ENCODE results near the gene APBB2. TPM values are rescaled to one million over a fixed set of nuclear protein-coding genes. Genes with fewer than 3 reads are reported as not detected.

Gene APBB2
- total and polyA plus RNA-seq, 2 of the 4 experiments (the other 2 are of a cell fraction): 47.9 to 75.5 TPM

- Histone ChIP-seq H4K20me1 (ENCODE audit: insufficient read depth, low read length) (no peaks in the 10 kb centered on the region), H2BK120ac (ENCODE audit: low read depth, low read length) (no peak overlapping the region), H4K8ac (ENCODE audit: low read depth in 2 of 2, low read length in 2 of 2) (no peak overlapping the region), H3K18ac (ENCODE audit: low read depth, low read length) (no peak overlapping the region), H2AK5ac (ENCODE audit: low read depth, low read length) (no peak overlapping the region), H3K23ac (ENCODE audit: low read depth, low read length) (no peak overlapping the region), H2BK5ac (ENCODE audit: low read depth, low read length, poor library complexity, severe bottlenecking) (no peak overlapping the region), H3K27me3 (ENCODE audit: control insufficient read depth, insufficient read depth, low read length) (no peaks in the 10 kb centered on the region), H3K9me1 (ENCODE audit: insufficient read depth, low read length) (no peaks in the 10 kb centered on the region), H4K5ac (ENCODE audit: low read depth, low read length) (no peak overlapping the region), H3K27ac (ENCODE audit: insufficient read depth, low read length) (no peak overlapping the region), H2BK15ac (ENCODE audit: low read depth, low read length) (no peak overlapping the region), H3K4me2 (ENCODE audit: low read depth, low read length) (no peak overlapping the region), H3K4ac (ENCODE audit: low read depth, low read length) (no peak overlapping the region), H3K9ac (ENCODE audit: low read depth, low read length) (no peak overlapping the region), H3K79me1 (ENCODE audit: low read depth in 1 of 2, low read length in 2 of 2) (peaks cover 12 to 47% of the 10 kb centered on the region in 2 experiments; a peak in 3 of 4 replicates), H3K4me3 (ENCODE audit: insufficient read depth, low read depth, low read length) (no peak overlapping the region), H2AFZ (replicated peaks; ENCODE audit: low read length, poor library complexity) (no peak overlapping the region), H3K4me1 (ENCODE audit: control insufficient read depth, insufficient read depth, low read length) (peaks cover 5% of the 10 kb centered on the region), H3K56ac (ENCODE audit: extremely low read depth, insufficient read depth, low read length) (no peak overlapping the region), H3K9me3 (ENCODE audit: control insufficient read depth, insufficient read depth, low read length) (no peaks in the 10 kb centered on the region), H3K36me3 (ENCODE audit: control insufficient read depth, insufficient read depth, low read length) (no peaks in the 10 kb centered on the region), H3K14ac (replicated peaks; ENCODE audit: low read depth, low read length) (no peak overlapping the region), H2BK20ac (ENCODE audit: low read depth, low read length) (no peak overlapping the region), H2AK9ac (replicated peaks; ENCODE audit: low read depth, low read length, poor library complexity) (no peak overlapping the region), H4K91ac (ENCODE audit: insufficient read depth, low read depth, low read length) (no peak overlapping the region)
- TF ChIP-seq FOS (IDR thresholded peaks at IDR 0.05; ENCODE audit: low read depth, low read length): no peak
- no peak for TF ChIP-seq MXI1 (IDR thresholded peaks at IDR 0.05; ENCODE audit: borderline replicate concordance, low read depth, low read length)
- TF ChIP-seq MAFK (IDR thresholded peaks at IDR 0.05; ENCODE audit: low read depth, low read length): no peak
- no peak for TF ChIP-seq RCOR1 (IDR thresholded peaks at IDR 0.05; ENCODE audit: insufficient replicate concordance, low read length)
- TF ChIP-seq MAZ (IDR thresholded peaks at IDR 0.05; ENCODE audit: borderline replicate concordance, low read depth, low read length): no peak
- no peak for TF ChIP-seq CEBPB (IDR thresholded peaks at IDR 0.05; ENCODE audit: low read depth, low read length)
- no peak for TF ChIP-seq RAD21 (IDR thresholded peaks at IDR 0.05; ENCODE audit: low read length)
- TF ChIP-seq SMC3 (IDR thresholded peaks at IDR 0.05; ENCODE audit: low read depth, low read length): no peak
- TF ChIP-seq NFE2L2 (IDR thresholded peaks at IDR 0.05; ENCODE audit: low read depth, low read length): no peak
- no peak for TF ChIP-seq RFX5 (IDR thresholded peaks at IDR 0.05; ENCODE audit: low read depth, low read length)
- TF ChIP-seq ELK1 (IDR thresholded peaks at IDR 0.05; ENCODE audit: borderline replicate concordance, low read depth, low read length): no peak
- TF ChIP-seq, protein P1, sequence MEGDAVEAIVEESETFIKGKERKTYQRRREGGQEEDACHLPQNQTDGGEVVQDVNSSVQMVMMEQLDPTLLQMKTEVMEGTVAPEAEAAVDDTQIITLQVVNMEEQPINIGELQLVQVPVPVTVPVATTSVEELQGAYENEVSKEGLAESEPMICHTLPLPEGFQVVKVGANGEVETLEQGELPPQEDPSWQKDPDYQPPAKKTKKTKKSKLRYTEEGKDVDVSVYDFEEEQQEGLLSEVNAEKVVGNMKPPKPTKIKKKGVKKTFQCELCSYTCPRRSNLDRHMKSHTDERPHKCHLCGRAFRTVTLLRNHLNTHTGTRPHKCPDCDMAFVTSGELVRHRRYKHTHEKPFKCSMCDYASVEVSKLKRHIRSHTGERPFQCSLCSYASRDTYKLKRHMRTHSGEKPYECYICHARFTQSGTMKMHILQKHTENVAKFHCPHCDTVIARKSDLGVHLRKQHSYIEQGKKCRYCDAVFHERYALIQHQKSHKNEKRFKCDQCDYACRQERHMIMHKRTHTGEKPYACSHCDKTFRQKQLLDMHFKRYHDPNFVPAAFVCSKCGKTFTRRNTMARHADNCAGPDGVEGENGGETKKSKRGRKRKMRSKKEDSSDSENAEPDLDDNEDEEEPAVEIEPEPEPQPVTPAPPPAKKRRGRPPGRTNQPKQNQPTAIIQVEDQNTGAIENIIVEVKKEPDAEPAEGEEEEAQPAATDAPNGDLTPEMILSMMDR (conservative IDR thresholded peaks at IDR 0.05; ENCODE audit: low read depth, low read length): no peak
- no peak for TF ChIP-seq BHLHE40 (IDR thresholded peaks at IDR 0.05; ENCODE audit: low read depth, low read length)
- TF ChIP-seq POLR2A (IDR thresholded peaks at IDR 0.05; ENCODE audit: low read depth, low read length): no peak
- TF ChIP-seq USF2 (IDR thresholded peaks at IDR 0.05; ENCODE audit: low read depth, low read length): no peak
- TF ChIP-seq CHD1 (IDR thresholded peaks at IDR 0.05; ENCODE audit: low read depth, low read length): no peak
- CTCF ChIA-PET: interaction anchor here (0.9 kb wide), 1 partner anchor 138 kb away, joined by 5 read pairs; the partner anchor contains the start of gene APBB2
- ATAC-seq (ENCODE audit: low read depth): no peak
- POLR2A ChIA-PET (ENCODE audit: unreplicated experiment): no interaction called here
- dilution Hi-C loops (cut with HindIII; ENCODE audit: low sequenced_read_pairs, unreplicated experiment): no loop called here
- DNase-seq: no peak
- WGBS, 2 experiments (ENCODE audit: extremely low coverage in 2 of 2, insufficient read length in 1 of 2): no CpG with 5 or more reads among the region's 1 CpG
- no TSS peak for BruUV-seq (replicated peaks)
- in situ Hi-C loops (cut with MboI; ENCODE audit: low sequenced_read_pairs): no loop called here
- intact Hi-C loops (cut with micrococcal nuclease): no loop called here
Observed at GRCh38 chr4:41076481-41076880, 137.9 kb downstream of the APBB2 start.

Measured in IMR-90 (cell line).